ENCODE data around the gene MAPK4.

DNA sequence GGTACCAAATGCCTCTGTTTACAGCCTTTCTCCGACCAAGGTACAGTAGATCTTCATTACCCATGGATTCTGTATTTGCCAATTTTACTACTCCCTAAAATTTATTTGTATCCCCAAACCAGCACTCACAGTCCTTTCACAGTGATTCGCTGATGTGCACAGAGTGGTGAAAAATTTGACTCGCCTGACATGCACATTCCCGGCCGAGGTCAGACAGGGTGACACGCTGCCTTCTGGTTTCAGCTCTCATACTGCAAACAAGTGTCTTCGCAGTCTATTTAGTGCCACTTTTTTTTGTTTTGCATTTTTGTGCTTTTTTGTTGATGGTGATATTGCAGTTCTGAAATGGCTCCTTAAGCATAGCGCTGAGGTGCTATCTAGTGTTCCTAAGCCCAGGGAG, 71.0 kb downstream of the MAPK4 start:
- TF ChIP-seq, protein P1, sequence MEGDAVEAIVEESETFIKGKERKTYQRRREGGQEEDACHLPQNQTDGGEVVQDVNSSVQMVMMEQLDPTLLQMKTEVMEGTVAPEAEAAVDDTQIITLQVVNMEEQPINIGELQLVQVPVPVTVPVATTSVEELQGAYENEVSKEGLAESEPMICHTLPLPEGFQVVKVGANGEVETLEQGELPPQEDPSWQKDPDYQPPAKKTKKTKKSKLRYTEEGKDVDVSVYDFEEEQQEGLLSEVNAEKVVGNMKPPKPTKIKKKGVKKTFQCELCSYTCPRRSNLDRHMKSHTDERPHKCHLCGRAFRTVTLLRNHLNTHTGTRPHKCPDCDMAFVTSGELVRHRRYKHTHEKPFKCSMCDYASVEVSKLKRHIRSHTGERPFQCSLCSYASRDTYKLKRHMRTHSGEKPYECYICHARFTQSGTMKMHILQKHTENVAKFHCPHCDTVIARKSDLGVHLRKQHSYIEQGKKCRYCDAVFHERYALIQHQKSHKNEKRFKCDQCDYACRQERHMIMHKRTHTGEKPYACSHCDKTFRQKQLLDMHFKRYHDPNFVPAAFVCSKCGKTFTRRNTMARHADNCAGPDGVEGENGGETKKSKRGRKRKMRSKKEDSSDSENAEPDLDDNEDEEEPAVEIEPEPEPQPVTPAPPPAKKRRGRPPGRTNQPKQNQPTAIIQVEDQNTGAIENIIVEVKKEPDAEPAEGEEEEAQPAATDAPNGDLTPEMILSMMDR (conservative IDR thresholded peaks at IDR 0.05; ENCODE audit: low read length): no peak
- no peak for TF ChIP-seq EZH2phosphoT487 (IDR thresholded peaks at IDR 0.05; ENCODE audit: borderline replicate concordance)
